ENCODE results near the gene ZNF337. TPM values are rescaled to one million over a fixed set of nuclear protein-coding genes. Genes with fewer than 3 reads are reported as not detected.

The ZNF337 gene
- total and polyA plus RNA-seq, 2 of the 13 experiments (the other 11 are each of a cell fraction or from before 2014, with no cell fraction given) = 17.0 to 19.6 TPM

- TF ChIP-seq ATF4 (CRISPR knock-in tag; IDR thresholded peaks at IDR 0.05) = peak in 1 of 2 experiments; percentile 21; a peak in 1 of 4 replicates
- TF ChIP-seq ZNF674 (CRISPR knock-in tag; IDR thresholded peaks at IDR 0.05; ENCODE audit: low read depth) = peak; percentile 74; the same call in 1 of the 2 replicates
- TF ChIP-seq NFAT5 (CRISPR knock-in tag; IDR thresholded peaks at IDR 0.05) = no peak; the same call in 1 of the 2 replicates
- TF ChIP-seq LRRFIP1 (CRISPR knock-in tag; conservative IDR thresholded peaks at IDR 0.05) = no peak
- TF ChIP-seq ZNF281 (CRISPR knock-in tag; IDR thresholded peaks at IDR 0.05; ENCODE audit: borderline replicate concordance) = 0 out of 2 replicates have a peak, but pooled peaks have one; percentile 8
- TF ChIP-seq PHF5A (CRISPR knock-in tag; IDR thresholded peaks at IDR 0.05; ENCODE audit: low read depth, unreplicated experiment) = no peak
- no peak; the same call in 1 of the 2 replicates for TF ChIP-seq SMAD9 (CRISPR knock-in tag; IDR thresholded peaks at IDR 0.05)
- TF ChIP-seq AGO1 (IDR thresholded peaks at IDR 0.05; ENCODE audit: low read depth, low read length, poor library complexity, severe bottlenecking) = peak; percentile 81
These were observed at the start of gene ZNF337 (continued) for GRCh38 chr20:25696371-25697131.
